Spleen (tissue), 11 donors: ENCODE measurements around the gene SLC12A3. TPM values are rescaled to one million over a fixed set of nuclear protein-coding genes. Genes with fewer than 3 reads are reported as not detected.
A peak's percentile ranks its signal among the peaks of the same experiment; 100 is the strongest.

Source experiments
- DNase-seq: peaks from one replicate; pipeline ENCODE4 v3.0.0-alpha.2; 2020
- H3K27ac ChIP-seq, 8 donors: fragments of 200-600 bp; sonication (generic) in 7 of 8; 1 replicate in 4 of 8; 2 replicates in 4 of 8; pipeline versions ENCODE4 v1.5.0 to v1.8.0; 2016 to 2021; ENCODE audit warnings: inconsistent platforms in 4 of 8, mild to moderate bottlenecking in 4 of 8, moderate library complexity in 1 of 8
- H3K27me3 ChIP-seq, 7 donors: fragments of 200-600 bp; sonication (generic) in 6 of 7; replicated peaks in 1 of 7; 1 replicate in 4 of 7; 2 replicates in 3 of 7; pipeline versions ENCODE4 v1.5.0 to v1.8.0; 2016 to 2021; ENCODE audit warnings: inconsistent platforms in 3 of 7, mild to moderate bottlenecking in 1 of 7
- H3K36me3 ChIP-seq, 6 donors: fragments of 200-600 bp; sonication (generic) in 5 of 6; 1 replicate in 4 of 6; 2 replicates in 2 of 6; pipeline versions ENCODE4 v1.5.0 to v1.8.0; 2016 to 2021; ENCODE audit warnings: inconsistent platforms in 2 of 6
- H3K4me1 ChIP-seq, 6 donors: fragments of 200-600 bp; sonication (generic) in 5 of 6; 1 replicate in 3 of 6; 2 replicates in 3 of 6; pipeline versions ENCODE4 v1.5.0 to v1.8.0; 2016 to 2021; ENCODE audit warnings: inconsistent platforms in 3 of 6
- H3K4me3 ChIP-seq, 8 donors: fragments of 200-600 bp; sonication (generic) in 7 of 8; 1 replicate in 4 of 8; 2 replicates in 4 of 8; pipeline versions ENCODE4 v1.5.0 to v1.8.0; 2016 to 2021; ENCODE audit warnings: inconsistent platforms in 4 of 8, mild to moderate bottlenecking in 4 of 8, moderate library complexity in 2 of 8
- H3K9me3 ChIP-seq, 8 donors: fragments of 200-600 bp; sonication (generic) in 7 of 8; 1 replicate in 4 of 8; 2 replicates in 4 of 8; pipeline versions ENCODE4 v1.5.0 to v1.8.0; 2016 to 2021; ENCODE audit warnings: inconsistent platforms in 4 of 8
- CTCF ChIP-seq, 11 experiments: fragments of 200-600 bp in 7 of 11; fragments of 450-650 bp in 4 of 11; sonication (generic) in 4 of 11; IDR thresholded peaks in 8 of 11; conservative IDR thresholded peaks in 3 of 11; 1 replicate in 7 of 11; 2 replicates in 4 of 11; pipeline versions ENCODE4 v1.4.0 to v1.8.0; 2016 to 2021; ENCODE audit warnings: antibody characterized with exemption in 11 of 11, inconsistent platforms in 4 of 11, mild to moderate bottlenecking in 1 of 11
- POLR2A ChIP-seq, 3 donors: fragments of 450-650 bp; IDR thresholded peaks; one replicate each; pipeline ENCODE4 v1.5.1; 2017; ENCODE audit warnings: antibody characterized with exemption in 3 of 3, mild to moderate bottlenecking in 1 of 3
- POLR2AphosphoS5 ChIP-seq, 3 donors: sonication (generic); formaldehyde crosslinking; IDR thresholded peaks; one replicate each; pipeline ENCODE4 v1.5.1; 2017; ENCODE audit warnings: antibody characterized with exemption in 3 of 3
- WGBS, 5 donors: extraction: QIAGEN DNeasy Blood & Tissue Kit in 3 of 5; methylation state at CpG; one replicate each; pipeline versions ENCODE4 v1.1.5 to v1.1.7; 2013 to 2018; 5-methylcytosine and 5-hydroxymethylcytosine counted together
- intact Hi-C: fragments of 100-400 bp; cut with DNase I; formaldehyde crosslinking; loops from one replicate; pipeline ENCODE4 v1.15.0; 2023; ENCODE audit warnings: low total_unique reads
- polyA plus RNA-seq, 3 donors: library from polyadenylated mRNA; stranded (reverse); fragments of 200-250 nt; gene quantifications; one replicate each; pipeline ENCODE4 v1.2.1, GENCODE V29; 2013
- total RNA-seq, 7 donors: library from RNA; depleted of rRNA in 3 of 7; stranded (reverse); fragments of >200 nt in 3 of 7; fragmentation: NEBNext Ultra II Directional in 4 of 7; extraction: Animal tissue kit (Norgen Biotek cat#: 25700) in 4 of 7; gene quantifications; one replicate each; pipeline versions ENCODE4 v1.1.0 to v1.2.1, GENCODE V29; 2016 to 2021
- donor health status: healthy with polysubstance abuse.
- donor health status: DM: no; HTN: no; CAD: no; lungs with moderate emphysema.
- donor health status: DM: no; HTN: no; CAD: no.
- donor health status: Bipolar disorder and iron deficiency.
- donor health status: healthy.
- donor health status: DM: no; HTN: no; CAD: no.
- donor health status: DM: yes; HTN: yes; CAD: no.

SLC12A3 gene
- total and polyA plus RNA-seq, 10 donors, result 0.42 to 2.6 (median 1.1) TPM

DNA sequence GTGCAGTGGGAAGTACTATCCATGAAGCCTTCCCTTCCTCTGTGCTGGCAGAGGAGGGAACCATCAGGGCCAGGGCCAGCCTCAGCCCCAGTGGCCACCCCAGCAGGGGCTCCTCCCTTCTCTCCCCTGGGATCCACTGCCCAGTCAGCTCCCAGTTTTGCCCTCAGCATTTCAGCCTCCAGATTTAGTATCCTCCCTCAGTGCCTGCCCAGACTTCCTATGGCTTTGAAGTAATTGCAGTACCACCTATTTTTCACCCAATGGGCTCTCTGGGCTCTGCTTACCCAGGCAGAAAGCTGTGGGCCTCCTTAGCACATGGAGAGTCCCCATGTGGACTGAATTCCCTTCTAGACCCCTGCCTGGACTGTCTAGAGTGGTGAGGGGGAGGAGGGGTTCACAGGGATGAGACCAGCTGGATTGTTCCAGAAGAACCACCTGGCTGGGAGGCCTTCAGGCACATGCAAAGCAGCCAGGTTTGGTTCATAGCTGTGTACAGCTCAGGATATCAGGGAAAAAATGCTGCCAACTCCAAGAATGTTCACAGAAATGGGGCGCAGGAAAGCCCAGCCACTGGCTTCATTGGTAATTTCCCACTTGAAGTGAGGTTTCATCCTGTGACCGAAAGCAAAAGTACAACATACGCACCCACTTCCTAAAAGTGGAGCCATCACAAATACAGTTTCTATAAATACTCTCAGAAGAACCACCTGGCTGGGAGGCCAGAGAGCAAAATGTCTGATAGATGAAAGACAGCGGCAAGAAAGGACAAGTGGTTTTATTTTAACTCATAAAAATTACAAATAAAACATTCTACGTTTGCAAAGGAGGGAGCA is 51.8 kb downstream of the SLC12A3 start:
- intact Hi-C loops, result no loop called here

GRCh38 chr16:56918467-56919012 is 53.5 kb downstream of the SLC12A3 start:
- no peak for TF ChIP-seq CTCF (IDR thresholded peaks at IDR 0.05 in 8 of 11, conservative IDR thresholded peaks at IDR 0.05 in 3 of 11)
- TF ChIP-seq POLR2AphosphoS5 (IDR thresholded peaks at IDR 0.05), result no peak
- no peak for TF ChIP-seq POLR2A (IDR thresholded peaks at IDR 0.05)
- DNase-seq, result no peak
- H3K4me1 ChIP-seq, result peaks cover 0 to 56% (median 24%) of the 10 kb centered on the region in 6 donors
- no peak overlapping the region for H3K4me3 ChIP-seq
- intact Hi-C loops, result no loop called here
- no peaks in the 10 kb centered on the region for H3K9me3 ChIP-seq
- H3K36me3 ChIP-seq, result no peaks in the 10 kb centered on the region
- peak overlapping the region in 4 of 8 donors; percentile 86 to 93 (median 90) for H3K27ac ChIP-seq
- WGBS, 5 donors, result 87 to 91% (median 88%) methylated on average over 12 of the region's 12 CpGs
- no peaks in the 10 kb centered on the region for H3K27me3 ChIP-seq

More for the DNA sequence above, 51.8 kb downstream of the SLC12A3 start:
- Histone ChIP-seq H3K9me3 (no peaks in the 10 kb centered on the region), H3K36me3 (no peaks in the 10 kb centered on the region), H3K4me3 (no peak overlapping the region), H3K4me1 (peaks cover 9 to 74% (median 41%) of the 10 kb centered on the region in 6 donors), H3K27ac (peak overlapping the region; percentile 68 to 93 (median 84)), H3K27me3 (no peaks in the 10 kb centered on the region)
- TF ChIP-seq CTCF (IDR thresholded peaks at IDR 0.05 in 8 of 11, conservative IDR thresholded peaks at IDR 0.05 in 3 of 11) (no peak), POLR2AphosphoS5 (IDR thresholded peaks at IDR 0.05) (peak in 1 of 3 donors; percentile 69)
- WGBS, 5 donors, result 22 to 33% (median 25%) methylated on average over 5 of the region's 5 CpGs
- DNase-seq, result no peak

DNA sequence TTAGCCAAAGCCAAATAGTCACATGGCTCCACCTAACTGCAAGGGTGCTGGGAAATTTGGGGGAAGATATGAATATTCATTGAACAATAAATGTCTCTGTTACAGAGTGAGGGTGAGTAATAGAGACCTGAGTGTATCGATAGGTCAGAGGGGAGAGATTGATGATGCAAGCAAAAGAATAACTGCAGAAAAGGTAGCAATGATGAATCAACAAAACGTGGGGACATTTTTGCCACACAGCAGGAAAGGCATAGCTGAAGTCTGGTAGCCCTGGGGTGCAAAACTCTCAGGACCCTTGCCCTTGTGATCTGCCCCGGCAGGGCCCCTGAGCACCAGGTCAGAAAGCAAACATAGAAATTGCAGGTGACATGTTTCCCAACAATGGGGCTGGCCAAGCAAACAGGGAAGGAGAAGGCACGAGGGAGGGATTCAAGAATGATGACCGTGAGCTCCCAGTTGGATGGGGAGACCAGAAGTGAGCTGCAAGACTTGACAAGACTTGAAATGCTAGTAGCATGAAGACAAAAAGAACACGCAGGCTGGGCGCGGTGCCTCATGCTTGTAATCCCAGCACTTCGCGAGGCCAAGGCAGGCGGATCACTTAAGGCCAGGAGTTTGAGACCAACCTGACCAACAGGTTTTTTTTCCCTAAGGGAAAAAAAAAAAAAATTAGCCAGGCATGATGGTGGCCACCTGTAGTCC is 54.2 kb downstream of the SLC12A3 start:
- TF ChIP-seq POLR2A (IDR thresholded peaks at IDR 0.05), result no peak
- Histone ChIP-seq H3K9me3 (no peaks in the 10 kb centered on the region), H3K27ac (peak overlapping the region in 1 of 8 donors; percentile 92), H3K36me3 (no peaks in the 10 kb centered on the region), H3K4me3 (no peak overlapping the region), H3K4me1 (peaks cover 0 to 54% (median 23%) of the 10 kb centered on the region in 6 donors), H3K27me3 (no peaks in the 10 kb centered on the region)
- DNase-seq, result no peak
- intact Hi-C loops, result no loop called here
- WGBS, 5 donors, result 85 to 89% (median 88%) methylated on average over 11 of the region's 11 CpGs

GRCh38 chr16:56921571-56921970 is 56.6 kb downstream of the SLC12A3 start:
- no peaks in the 10 kb centered on the region for H3K27me3 ChIP-seq
- WGBS, 5 donors, result 82 to 87% (median 85%) methylated on average over 4 of the region's 4 CpGs
- TF ChIP-seq POLR2A (IDR thresholded peaks at IDR 0.05) (no peak), CTCF (IDR thresholded peaks at IDR 0.05 in 8 of 11, conservative IDR thresholded peaks at IDR 0.05 in 3 of 11) (no peak), POLR2AphosphoS5 (IDR thresholded peaks at IDR 0.05) (no peak)
- H3K36me3 ChIP-seq, result no peaks in the 10 kb centered on the region
- intact Hi-C loops, result no loop called here
- no peaks in the 10 kb centered on the region for H3K9me3 ChIP-seq
- H3K4me1 ChIP-seq, result peaks cover 0 to 54% (median 16%) of the 10 kb centered on the region in 6 donors
- H3K4me3 ChIP-seq, result no peak overlapping the region
- no peak for DNase-seq
- no peak overlapping the region for H3K27ac ChIP-seq
